ENCODE data around the gene RPL26.
"Not testable (repeated sequence)": the region's sequence is repeated elsewhere in the genome, so short reads cannot be mapped to it uniquely, and the experiment has no call there.

RPL26 gene

DNA sequence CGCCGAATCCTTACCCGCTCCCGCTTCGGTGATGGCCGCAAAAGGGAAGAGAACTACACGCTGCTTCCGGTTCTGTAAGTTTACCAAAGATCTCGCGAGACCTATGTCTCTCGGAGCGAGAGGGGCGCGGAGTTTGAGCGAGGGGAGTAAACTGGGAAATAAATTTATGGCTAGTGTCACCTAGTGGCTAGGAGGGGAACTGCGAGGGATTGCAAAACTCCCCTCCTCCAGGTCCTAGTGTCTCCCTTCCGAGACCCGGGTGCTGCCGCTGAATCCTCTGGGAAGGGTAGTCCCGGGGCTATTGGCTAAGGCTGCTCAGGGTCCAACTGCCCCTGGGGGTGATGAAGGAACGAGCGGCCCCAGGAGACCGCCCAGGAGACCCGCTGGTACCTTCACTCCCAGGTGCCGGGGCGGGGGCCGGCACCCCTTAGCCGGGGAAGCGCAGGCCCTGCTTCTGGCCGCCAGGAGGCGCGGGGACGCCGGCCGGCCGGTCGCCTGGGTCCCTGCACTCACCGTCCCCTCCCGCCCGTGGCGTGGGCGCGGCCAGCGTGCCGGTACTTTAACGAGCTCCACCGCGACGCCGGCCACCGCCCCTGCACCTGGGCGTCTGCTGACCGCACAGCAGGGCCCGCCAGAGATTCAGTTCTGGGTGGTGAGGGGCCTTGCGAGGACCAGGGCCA, at the start of gene RPL26:
Gene RPL26 (minus strand): TSS at position 51 of the 680 bp plus-strand sequence. CDS start 883 bp downstream, outside the sequence.
- peak; percentile 94 for DNase-seq

DNA sequence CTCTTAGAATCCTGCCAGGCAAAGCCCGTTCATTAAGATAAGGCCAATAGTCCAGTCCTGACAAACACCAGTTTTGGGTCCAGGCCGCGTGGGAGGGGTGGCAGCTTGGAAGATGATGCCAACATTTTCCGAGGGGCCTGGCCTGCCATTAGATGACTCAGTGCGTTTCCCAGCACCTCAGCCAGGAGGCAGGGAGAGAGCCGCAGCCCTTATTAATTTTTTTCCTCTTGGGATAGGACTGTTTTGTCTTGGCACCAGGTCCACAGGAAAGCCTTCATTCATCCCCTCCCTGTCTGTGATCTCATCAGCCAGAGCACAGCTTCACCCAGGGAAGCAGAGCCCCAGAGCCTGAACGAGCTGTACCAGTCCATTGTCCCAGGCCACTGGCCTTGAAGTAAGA, 48.0 kb upstream of the RPL26 start:
- DNase-seq = no peak

DNA sequence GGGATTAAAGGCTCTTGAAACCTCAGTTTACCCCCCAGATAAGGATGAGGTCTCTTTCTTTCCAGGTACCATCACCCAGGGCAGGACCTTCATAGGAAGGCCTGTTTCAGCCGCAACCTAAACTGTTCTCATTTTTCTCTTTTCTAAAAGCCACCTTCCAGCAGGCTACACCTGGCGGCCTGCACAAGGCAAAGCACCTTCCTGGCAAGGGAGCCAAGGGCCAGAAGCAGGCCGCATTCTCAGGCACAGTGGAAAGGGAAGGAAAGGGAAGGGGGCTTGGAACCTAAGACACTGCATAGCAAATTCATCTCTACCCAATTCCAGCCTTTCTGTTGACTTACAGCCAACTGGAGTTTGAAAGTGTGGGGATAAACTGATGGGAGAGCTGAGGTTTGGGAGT, 43.8 kb upstream of the RPL26 start:
- DNase-seq = no peak

DNA sequence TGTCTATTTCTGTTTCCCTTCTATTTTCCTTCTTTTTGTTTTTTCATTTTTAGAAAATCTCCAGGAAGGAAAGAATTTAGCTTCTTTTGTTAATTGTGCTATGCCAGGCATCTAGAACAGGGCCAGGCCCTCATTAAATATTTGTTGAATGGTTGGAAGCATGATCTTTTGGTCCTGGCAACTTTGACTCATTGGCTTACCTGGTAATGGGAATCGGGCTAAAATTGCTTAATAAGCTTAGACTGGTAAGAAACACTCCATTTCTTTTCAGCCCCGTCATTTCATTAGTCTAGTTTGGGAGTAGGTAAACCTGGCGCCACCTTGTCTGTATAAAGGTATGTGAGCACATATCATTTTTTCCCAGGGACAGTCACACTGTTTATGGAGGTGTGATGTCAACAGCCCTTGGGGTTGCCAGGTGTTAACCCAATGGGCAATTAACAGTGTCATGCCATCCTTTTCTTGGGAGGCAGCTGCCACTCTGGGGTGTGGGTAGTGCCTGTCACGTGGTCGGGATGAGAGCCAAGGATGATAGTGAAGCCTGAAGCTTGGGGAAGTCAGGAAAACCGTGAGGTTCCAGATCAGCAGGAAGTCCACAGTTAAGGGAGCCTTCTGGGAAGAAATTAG, 43.2 kb upstream of the RPL26 start:
- DNase-seq = no peak

DNA sequence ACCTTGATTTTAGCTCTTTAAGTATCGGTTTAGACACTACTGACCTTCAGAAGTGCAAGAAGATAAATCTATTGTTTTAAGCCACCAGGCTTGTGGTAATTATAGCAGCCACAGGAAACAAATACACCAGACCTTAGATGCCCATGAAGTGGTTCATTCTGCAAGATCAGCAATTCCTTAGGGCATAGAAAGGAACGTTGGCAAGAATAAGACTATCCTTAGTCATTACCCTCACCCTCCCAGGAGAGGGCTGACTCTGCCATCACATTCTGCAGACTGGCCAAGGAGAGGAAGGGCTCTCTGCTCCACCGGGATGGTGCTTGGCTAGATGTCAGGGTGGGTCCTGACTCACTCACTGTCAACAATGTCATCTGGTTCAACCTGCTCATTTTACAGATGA, 38.6 kb upstream of the RPL26 start:
- DNase-seq = no peak

DNA sequence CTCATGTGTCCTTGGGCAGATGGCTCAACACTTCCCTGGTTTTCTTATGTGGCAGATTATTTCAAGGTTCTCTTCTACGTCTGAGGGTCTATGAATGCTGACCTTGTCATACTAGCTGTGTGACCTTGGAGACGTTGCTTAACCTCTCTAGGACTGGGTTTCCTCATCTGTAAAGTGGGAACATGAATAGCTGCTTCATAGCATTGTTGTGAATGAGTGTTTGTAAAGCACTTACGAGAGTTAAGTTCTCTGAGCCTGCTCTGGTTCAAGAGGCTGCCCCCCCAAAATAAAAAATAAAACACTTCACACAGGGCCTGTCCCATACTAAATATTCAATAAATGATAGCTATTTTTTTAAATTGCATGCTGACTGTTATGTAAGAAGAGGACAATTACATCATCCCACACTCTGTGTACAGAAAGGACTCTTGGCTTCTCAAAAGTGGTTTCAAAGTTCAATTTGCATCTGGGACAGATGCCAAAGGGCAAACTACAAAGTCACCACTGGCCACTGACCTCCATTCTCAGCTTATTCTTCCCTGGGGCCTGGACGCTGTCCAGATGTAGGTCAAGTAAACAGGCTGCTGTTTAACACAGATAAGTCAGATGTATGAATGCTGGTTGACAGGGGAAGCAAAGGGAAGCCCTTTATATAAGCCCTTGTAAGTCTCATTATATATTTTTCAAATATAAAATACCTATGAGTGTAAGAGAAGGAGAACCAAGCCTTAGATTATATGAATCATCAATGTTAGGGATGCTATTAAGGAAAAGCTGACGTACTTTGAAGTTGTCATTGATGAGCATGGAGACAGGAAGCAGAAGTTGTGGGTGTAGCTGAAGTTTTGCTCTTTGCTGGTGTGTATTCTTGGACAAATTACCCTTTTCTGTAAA, 37.3 kb upstream of the RPL26 start:
- no peak for DNase-seq

DNA sequence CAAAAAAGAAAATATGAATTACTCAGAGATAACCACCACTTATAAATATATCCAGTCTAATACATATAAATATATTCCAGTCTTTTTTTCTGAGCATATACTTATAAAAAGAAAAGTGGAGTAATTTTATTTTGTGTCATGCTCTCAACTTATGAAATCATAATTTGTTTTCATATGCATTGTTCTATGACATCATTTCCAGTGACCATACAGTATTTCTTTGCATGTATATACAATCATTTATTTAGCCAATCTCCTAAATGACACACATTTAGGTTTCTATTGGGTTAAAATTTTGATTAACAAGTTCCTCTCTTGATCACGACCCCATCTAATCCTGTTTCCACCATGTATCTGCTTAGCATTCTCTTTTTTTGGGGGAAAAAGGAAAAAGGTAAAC, 36.3 kb upstream of the RPL26 start:
- DNase-seq = no peak

DNA sequence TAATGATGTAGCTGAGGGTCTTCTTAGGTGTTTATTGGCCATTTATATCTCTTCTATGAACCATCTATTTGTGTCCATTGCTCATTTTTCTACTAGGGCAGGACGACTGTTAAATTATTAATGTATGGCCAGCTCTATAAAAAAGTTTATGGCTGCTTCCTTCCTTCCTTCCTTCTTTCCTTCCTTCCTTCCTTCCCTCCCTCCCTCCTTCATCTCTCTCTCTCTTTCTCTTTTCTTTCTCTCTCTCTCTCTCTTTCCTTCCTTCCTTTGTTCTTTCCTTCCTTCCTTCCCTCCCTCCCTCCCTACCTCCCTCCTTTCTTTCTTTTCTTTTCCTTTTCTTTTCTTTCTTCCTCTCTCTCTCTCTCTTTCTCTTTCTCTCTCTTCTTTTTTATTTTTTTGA, 35.5 kb upstream of the RPL26 start:
- DNase-seq = no peak

DNA sequence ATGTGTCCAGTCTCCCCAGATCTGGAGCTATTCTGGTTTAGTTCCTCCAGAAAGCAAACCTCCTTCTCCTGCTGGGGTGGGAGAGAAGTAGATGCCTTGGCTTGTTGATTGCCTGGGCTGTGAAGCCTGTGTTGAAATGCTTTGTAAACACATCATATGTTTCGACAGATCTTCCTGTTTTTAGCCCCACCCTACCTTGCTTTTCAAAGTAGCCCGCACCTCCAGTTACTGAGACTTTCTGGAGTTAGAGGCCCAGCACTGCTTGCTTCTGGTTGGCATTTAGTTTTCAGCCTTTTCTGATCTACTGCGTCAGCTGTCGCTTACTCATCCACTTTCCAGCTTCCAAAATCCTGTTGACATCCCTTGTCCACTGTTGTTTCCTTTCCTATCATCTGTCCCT, 34.8 kb upstream of the RPL26 start:
- DNase-seq = no peak

DNA sequence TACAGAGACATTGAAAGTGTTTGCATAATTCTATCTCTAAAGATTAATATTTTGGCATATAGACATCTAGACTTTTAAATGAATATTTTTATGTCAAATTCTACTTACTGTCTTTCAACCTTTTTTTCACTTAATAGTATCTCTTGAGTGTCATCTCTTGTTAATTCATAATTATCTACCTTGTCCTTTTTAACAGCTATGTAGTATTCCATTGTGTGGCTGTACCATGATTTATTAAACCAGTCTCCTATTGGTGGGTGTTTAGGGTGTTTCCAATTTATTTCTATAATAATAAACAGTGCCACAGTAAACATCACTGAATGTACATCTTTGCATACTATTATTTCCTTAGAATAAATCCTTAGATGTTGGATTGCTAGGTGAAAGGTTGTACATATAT, 30.9 kb upstream of the RPL26 start:
- no peak for DNase-seq

DNA sequence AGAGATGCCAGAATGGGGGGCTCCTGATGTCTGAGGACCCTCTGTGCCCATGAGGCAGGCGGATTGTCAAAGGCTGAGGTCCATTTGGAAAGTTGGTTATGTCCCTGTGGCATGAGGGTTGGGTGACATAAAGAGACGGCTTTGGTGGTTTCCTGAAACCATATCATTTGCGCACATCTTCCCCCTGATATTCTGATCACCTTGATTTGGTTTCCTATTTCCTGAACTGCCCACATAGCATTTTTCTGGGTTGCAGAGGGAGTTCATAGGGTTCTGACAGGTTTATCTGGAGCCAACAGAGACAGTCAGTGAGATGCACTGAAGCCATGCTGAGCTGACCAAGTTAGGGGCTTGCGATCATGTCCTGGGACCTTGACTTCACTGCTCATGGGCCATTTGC, 30.3 kb upstream of the RPL26 start:
- DNase-seq = no peak

DNA sequence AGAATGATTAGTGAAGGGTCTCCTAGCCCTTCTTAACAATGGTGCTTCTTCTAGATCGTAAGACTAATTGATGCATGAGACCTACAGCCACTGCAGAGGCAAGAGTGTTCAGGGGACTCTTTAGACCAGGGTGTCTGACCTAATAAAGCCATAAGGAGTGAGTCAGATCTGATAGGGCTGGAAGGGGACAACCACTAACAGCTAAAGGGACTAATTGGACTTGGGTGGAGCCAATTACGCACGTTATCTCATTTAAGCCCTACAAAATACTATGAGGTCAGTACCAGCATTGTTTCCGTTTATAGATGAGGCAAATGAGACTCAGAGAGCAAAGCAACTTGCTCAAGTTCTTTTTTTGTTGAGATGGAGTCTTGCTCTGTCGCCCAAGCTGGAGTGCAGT, 29.1 kb upstream of the RPL26 start:
- DNase-seq = no peak

DNA sequence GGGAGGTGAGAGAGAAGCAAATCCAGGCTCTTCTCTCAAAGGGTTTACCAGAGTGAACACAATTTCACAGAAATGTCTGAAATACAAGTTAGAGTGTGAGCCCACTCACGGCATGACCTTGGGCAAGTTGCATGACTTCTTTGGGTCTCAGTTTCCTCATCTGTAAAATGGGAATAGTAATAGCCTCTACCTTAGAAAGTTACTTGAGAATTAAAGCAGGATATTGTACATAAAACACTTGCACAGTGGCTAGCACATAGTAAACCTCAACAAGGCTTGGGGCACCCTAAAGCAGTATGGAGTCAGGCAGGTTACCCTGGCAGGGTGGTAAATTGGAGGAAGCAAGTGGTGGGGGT, 27.9 kb upstream of the RPL26 start:
- DNase-seq = no peak

DNA sequence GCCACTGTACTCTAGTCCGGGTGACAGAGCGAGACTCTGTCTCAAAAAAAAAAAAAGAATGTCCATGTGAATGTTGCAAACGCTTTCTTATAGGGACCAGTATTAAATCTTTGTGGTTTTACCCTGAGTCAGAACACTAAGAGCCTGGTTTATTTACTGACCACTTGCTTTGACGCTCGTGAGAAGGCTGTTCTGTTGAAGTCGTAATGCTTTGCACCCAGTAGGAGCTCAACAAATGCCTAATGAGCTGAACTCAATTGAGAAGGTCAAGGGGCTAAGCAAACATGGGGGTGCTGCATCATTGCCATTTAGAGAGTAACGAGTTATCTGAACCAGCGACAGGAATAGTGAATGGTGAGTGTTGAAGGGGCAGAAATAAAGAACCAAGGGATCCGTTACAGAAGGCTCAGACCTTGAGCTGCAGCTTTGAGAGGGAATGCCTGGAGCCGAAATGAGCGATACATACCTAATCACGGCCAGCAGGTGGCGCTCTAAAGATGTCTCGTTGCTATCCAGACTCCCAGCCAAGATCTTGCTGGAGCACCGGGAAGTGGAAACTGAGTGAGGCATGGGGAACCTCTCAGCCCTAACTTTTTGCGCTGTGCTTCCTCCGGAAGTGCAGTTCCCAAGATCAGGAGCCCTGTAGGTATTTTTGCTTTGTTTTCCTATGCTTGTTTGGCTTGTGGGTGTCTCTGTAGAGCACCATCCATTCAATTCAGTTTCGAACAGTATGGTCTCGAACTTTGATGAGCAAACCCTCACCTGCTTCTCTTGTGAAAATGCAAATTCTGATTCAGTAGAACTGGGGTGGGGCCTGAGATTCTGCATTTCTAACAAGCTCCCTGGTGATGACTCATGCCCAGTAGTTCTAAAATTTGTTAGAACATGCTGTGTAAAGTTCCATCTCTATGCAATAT, 27.2 kb upstream of the RPL26 start:
- DNase-seq = peak; percentile 70

DNA sequence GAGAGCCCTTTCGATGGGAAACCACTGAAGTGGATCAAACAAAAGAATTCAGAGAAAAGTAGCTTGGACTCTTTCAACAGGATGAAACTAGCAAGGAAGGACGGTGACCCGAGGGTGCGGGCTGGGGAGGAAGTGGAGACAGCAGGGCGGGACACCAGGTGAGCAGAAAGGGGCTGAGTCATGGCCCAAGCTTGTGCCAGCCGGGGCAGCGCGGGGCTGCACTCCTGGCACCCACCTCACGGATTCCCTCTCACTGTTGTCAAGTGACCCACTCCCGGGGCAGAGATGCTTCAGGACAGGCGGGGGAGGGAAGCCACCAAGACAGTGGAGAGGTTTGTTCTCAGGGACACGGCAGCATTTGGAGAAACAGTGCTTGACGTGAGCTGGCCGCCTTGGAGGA, 25.4 kb upstream of the RPL26 start:
- DNase-seq = no peak

DNA sequence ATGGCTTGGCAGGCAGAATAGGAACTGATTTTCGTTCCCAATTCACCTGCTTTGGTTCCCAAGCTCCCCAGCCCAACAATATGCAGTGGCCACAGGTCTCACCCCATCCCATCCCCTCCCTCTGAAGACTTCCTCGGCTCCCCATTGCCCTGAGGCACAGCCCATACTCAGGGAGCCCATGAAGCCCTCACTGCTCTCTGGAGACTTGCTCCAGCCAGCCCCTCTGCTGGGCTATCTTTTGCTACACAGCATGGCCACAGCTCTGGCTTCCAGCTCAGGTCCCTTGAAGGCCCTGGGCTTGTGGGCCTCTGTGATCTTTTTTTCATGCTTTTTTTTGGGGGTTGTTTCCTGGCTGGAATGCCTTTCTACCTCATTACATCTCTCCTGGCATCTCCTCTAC, 23.2 kb upstream of the RPL26 start:
- no peak for DNase-seq

DNA sequence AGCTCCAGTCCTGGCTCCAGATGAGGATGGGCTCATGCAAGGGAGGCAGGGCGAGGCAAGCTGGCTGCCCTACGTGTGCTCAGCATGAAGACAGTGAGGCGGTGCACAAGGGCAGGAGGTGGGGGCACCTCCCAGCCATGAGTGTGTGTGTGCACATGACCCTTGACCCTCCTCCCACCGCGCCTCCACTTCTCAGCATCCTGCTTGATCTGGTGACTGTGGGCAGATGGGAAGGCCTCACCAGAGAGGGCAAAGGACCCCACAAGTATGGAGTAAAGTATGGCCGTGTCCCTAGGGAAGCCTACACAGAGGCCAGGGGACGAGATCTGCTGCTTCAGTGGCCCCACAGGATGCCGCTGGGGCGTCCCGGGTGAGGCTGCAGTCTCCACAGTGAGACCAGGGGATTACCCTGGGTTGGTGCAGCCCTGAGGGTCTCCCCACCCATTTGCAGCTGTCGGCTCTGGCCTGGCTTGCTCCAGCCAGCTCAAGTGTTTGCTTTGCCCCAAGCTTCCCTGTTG, 22.6 kb upstream of the RPL26 start:
- DNase-seq = no peak

DNA sequence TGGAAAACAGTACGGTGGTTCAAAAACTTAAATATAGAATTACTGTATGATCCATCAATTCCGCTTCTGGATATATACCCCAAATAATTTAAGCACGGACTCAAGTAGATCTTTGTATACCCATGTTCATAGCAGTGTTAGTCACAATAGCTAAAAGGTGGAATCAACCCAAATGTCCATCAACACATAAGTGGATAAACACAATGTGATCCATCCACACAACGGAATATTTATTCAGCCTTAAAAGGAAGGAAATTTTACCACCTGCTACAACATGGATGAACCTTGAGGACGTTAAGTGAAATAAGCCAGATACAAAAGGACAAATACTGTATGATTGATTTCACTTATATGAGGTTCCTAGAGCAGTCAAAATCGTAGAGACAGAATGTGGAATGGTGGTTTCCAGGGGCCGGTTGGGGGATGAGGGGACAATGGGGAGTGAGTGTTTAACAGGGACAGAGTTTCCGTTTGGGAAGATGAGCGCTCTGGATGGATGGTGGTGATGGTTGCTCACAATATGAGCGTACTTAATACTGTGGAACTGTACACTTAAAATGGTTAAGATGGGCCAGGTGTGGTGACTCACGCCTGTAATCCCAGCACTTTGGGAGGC, 20.0 kb upstream of the RPL26 start:
- DNase-seq = no peak

DNA sequence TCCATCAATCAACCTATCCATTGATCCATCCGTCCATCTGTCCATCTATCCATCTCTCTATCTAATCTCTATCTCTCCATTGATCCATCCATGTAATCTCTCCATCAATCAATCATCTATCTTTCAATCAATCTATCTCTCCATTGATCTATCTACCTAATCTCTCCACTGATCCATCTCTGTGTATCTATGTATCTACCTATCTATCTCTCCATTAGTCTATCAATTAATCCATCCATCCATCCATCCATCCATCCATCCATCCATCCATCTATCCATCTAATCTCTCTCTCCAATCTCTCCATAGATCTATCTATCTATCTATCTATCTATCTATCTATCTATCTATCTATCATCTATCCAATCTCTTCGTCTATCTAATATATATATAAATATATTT, 18.1 kb upstream of the RPL26 start:
- DNase-seq = no peak

DNA sequence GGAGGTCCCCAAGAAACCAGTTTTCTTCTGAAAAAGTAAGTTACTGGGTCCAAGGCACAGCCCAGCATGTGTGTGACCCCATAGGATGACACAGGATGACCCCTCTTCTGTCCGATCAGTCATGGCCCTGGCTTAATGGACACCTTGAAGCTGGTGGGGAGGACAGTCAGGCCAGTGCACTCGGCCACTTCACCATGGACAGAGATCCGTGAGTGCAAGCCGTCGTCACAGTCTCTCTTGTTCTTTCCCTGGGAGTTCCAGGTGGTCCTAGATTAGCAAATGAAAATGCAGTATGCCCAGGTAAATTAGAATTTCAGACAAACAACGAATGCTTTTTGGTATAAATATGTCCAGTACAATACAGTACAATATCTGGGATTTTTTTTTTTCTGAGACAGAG, 16.0 kb upstream of the RPL26 start:
- DNase-seq = no peak

DNA sequence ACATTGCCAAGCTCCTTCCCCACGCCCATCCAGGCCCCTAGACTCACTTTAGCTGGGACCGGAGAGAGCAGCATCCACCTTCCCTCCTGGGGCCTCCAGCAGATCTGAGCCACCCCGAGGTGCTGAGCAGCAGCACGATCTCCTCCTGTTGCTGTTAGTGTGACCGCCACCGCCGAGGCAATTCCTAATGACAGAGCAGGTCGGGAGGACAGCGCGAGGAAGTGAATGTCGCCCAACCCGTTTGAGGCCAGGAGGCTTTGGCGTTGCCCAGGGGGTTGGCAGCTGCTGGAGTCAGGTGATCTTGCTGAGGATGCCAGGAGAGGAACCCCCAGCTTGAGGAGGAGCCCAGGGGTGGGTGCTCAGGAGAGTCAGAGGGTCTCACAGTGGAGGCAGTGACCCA, 14.6 kb upstream of the RPL26 start, which contains the start of gene RNF222:
Gene RNF222 (minus strand): TSS at position 192 of the 400 bp plus-strand sequence. CDS start 4,366 bp downstream, outside the sequence.
- DNase-seq = no peak

DNA sequence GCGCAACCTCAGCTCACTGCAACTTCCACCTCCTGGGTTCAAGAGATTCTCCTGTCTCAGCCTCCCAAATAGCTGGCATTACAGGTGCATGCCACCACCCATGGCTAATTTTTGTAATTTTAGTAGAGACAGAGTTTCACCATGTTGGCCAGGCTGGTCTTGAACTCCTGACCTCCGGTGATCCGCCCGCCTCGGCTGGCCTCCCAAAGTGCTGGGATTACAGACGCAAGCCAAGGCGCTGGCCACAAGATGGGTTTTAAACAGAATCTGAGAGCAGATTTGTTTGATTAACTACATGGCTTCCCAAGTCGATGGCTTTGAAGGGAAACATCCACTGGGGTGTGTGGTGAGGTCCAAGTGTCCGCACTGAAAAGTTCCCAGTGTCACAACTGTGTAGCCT, 11.5 kb upstream of the RPL26 start:
- DNase-seq = not testable (repeated sequence)

Measured in NCI-H1048 (cell line).